NCI-H2171 (cell line): ENCODE results near the gene SLC35C1.

Experiments
- DNase-seq: peaks from one replicate; lab custom pipeline; 2025; lab: John Stamatoyannopoulos, UW

The SLC35C1 gene

GRCh38 chr11:45804761-45805304 lies at the start of gene SLC35C1:
TSS of gene SLC35C1 (plus strand) at chr11:45805149. CDS start at chr11:45805802, 653 bp downstream.
- peak; percentile 96 for DNase-seq

- DNase-seq = no peak
Measured at GRCh38 chr11:45755281-45755859, 49.6 kb upstream of the SLC35C1 start.

- DNase-seq = no peak
Measured at GRCh38 chr11:45756384-45757010, 48.5 kb upstream of the SLC35C1 start.

GRCh38 chr11:45757672-45758071 lies 47.3 kb upstream of the SLC35C1 start:
- DNase-seq = no peak

DNA sequence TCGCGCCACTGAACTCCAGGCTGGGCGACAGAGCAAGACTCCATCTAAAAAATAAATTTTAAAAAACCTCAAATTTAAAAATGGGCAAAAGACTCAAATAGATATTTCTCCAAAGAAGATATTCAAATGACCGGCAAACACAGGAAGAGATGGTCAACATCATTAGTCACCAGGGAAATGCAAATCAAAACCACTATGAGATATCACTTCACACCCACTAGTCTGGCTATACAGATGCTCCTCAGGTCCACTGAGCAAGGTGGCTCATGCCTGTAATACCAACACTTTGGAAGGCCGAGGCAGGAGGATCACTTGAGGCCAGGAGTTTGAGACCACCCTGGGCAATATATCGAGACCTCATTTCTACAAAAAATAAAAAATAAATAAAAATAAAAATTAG lies 43.3 kb upstream of the SLC35C1 start:
- DNase-seq = no peak

DNA sequence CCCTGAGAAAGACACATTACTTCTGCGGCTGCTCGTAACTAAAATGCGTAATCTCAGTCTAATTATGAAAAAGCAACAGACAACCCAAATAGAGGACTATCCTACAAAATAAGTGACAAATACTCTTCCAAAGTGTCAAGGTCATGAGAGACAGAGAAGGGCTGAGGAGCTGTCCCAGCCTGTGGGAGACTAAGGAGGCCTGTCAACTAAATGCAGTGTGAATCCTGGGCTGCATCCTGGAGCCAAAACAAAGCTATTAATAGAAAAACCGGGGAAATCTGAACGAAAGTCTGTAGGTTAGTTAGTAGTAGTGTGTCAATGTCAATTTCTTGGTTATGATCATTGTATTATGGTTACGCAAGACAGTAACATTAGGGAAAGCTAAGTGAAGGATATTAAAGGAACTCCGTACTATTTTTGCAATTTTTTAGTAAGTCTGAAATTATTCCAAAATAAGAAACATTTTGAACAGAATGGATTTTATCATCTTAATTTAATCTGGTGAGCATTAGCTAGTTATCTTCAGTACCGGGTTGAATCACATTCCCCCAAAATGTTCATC lies 39.8 kb upstream of the SLC35C1 start:
- DNase-seq = no peak

DNA sequence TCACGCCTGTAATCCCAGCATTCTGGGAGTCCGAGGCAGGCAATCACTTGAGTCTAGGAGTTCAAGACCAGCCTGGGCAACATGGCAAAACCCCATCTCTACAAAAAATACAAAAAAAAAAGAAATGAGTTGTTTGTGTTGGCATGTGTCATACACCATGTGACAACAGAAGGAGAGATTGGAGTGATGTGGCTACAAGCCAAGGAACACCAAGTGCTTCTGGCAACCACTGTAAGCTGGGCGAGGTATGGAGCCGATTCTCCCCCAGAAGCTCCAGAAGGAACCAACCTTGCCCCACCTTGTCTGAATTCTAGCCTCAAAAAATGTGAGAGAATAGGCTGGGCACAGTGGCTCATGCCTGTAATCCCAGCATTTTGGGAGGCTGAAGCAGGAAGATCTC lies 39.1 kb upstream of the SLC35C1 start:
- DNase-seq = no peak

DNA sequence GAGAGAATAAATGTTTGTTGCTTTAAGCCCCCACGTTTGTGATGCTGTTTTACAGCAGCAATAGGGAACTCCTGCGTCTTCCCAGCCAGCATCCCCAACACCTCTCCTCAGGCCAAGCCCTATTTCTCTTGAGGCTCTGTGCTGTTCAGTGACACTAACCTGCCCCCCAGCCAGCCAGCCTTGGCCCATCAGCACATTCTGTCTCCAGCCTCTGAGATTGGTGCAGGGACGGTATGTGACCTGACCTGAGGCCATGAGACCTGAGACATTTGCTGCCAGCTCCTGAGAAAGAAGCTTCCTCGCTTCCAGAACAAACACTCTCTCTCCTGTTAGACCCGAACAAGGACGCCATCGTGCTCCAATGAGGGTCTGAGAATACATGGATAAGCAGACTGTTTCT lies 38.5 kb upstream of the SLC35C1 start:
- no peak for DNase-seq

- DNase-seq = no peak
Measured at GRCh38 chr11:45768486-45768885, 36.5 kb upstream of the SLC35C1 start.

- DNase-seq = no peak
Measured at GRCh38 chr11:45769960-45770359, 35.0 kb upstream of the SLC35C1 start.

DNA sequence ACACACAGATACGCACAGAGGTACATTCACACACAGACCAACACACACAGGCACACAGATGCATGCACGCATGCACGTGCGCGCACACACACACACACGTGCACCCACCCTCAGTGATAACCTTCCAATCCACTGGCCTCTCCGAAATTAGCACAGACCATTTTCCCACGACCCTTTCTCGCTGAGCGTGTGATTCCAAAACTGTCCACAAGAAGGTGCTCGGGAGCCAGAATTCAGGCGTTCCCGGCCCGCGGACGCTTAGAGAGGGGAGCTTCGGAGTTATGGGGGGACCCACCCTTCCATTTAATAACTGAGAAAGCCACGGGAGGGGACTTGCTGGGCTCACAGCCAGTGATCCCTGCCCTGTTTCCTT lies 33.8 kb upstream of the SLC35C1 start:
- DNase-seq = peak; percentile 51

DNA sequence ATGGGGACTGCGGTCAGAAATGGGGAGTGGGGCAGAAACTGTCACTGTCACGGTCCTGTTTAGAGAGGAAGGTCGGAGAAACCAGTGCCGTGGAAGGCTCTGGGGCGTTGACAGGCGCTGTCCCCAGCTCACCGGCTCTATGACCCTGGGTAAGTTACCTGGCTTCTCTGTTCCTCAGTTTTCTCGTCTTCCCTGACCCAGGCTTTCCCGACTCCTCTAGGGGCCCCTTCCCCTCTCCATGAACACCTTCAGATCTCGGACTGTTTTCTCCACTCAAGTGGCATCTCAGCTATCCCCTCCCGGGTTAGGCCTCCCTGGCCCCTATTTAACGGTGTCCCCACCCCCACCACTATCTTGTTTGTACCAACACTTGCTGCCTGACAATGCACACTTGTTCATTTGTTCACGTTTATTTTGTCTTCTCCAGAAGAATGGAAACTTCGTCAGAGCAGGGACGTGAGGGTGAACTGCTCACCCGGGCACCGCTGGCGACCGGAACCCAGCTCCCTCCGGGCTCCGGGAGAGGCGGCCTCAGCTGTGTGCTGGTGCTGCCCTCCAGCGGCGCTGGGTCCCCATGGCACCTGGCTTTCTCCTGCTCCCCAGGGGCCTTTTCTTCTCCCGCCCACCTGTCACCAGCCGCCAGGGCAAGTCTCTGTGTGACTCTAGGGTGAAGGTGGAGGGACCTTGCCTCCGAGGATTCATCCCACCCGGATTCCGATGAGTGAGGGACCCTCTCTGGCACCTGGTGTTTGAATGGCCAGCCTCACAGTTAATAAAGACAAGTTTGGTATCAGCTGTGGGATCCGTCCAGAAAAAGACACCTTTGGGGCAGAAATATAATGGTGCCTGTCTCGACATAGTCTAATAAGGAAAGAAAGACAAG lies 33.1 kb upstream of the SLC35C1 start:
- peak; percentile 89 for DNase-seq

- DNase-seq = no peak
Measured at GRCh38 chr11:45772449-45772774, 32.5 kb upstream of the SLC35C1 start.

DNA sequence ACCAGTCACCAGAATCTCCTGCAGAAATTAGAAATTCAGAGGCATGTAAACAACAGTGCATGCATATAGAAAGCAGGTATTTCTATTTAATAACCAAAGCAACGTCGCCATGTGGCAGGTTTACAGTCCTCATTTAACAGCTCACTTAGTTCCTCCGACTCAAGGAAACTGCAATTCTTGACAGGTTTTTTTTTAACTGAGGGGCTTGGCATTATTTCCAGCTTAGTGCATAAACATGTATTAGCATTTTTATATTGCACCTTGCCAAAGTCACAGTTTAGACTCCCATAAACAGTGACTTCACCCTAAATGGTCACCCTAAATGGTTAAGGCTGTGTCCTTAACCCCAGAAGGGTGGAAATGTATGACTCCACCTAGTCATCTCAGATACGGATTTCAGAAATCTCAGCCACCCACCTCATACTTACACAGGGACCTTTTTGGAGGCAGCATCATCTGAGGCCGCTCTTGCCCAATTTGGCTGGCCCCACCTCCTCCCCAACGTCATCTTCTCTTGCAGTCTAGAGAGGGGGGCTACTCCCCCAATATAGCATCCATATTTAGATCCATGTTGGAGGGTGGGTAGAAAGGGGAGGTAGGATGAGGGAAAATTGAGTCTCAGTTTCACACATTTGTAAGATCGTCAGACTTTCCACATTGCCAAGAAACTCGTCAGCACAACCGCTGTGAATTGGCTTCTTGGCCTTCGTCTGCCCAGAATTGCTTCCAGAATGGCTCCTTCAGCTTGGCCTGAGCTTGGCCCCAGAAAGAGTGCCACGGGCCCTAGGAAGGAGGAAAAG lies 31.8 kb upstream of the SLC35C1 start:
- no peak for DNase-seq

- DNase-seq = no peak
Measured at GRCh38 chr11:45773786-45774655, 30.9 kb upstream of the SLC35C1 start.

- no peak for DNase-seq
Measured at GRCh38 chr11:45774786-45775185, 30.2 kb upstream of the SLC35C1 start.

- DNase-seq = no peak
Measured at GRCh38 chr11:45777127-45777969, 27.6 kb upstream of the SLC35C1 start.

- DNase-seq = no peak
Measured at GRCh38 chr11:45778341-45778740, 26.6 kb upstream of the SLC35C1 start.

DNA sequence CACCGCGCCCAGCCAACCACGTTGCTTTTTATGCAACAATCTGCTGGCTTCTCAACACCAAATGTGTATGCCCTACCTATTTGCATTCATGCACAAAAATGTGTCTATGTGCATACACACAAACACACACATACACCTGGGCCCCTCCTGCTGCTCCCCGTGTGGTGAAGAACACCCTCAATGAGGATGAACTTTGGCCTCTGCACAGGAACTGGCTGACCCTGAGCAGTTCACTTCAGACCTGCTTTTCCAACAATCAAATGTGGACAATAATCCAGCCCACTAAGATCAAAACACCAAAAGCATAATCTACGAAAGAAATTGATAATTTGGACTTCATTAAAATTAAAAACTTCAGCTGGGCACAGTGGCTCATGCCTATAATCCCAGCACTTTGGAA lies 25.3 kb upstream of the SLC35C1 start:
- no peak for DNase-seq

GRCh38 chr11:45786272-45786671 lies 18.7 kb upstream of the SLC35C1 start:
- DNase-seq = no peak
